GM23338 (cell line): ENCODE measurements around the gene C10orf71.

Experiments
- CTCF ChIP-seq, 2 experiments: fragments of 200-600 bp in 1 of 2; sonication (generic) in 1 of 2; conservative IDR thresholded peaks; 2 replicates each; pipeline versions ENCODE4 v1.5.1 to v1.6.1; 2016 to 2017; ENCODE audit warnings: antibody characterized with exemption in 2 of 2, low read depth in 2 of 2, mild to moderate bottlenecking in 2 of 2, moderate library complexity in 1 of 2
- EZH2phosphoT487 ChIP-seq: fragments of 200-600 bp; sonication (generic); IDR thresholded peaks from one replicate; pipeline ENCODE4 v1.8.1; 2018; ENCODE audit warnings: antibody characterized with exemption; ENCODE audit not compliant: unreplicated experiment
- REST ChIP-seq: IDR thresholded peaks from one replicate; pipeline ENCODE4 v1.6.1; 2018; ENCODE audit warnings: antibody characterized with exemption; ENCODE audit not compliant: unreplicated experiment

DNA sequence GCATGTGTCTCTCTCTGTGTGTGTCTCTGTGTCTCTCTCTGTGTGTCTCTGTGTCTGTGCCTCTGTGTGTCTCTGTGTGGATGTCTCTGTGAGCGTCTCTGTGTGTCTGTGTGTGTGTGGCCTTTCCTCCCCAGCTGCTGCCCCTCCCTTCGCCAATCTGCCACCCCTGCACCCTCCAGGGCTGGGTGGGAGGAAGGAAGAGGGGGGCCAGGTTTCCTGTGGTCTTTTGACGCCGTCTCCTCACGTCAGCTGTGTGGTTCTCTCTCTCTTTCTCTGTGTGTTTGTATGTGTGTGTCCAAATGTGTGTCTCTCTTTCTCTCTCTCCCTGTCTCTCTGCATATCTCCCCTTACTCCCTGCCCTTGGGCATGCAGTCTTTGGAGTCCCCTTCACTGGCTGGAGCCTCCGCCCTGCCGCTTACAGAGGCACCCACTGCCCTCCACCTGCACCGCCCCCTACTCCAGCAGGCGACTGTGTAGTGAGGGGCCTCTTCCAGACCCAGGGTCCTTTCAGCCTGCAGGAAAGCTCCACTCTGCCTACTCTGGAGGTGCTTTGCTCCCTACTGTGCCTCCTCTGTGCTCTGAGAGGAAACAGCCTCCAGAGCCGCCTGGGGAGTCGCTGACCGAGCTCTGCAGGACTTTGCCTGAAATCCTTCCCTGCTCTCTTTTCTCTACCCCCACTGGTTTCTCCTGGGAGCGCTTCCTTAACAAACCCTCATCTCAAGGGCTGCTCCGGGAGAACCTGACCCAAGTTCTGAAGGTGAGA, 44.2 kb upstream of the C10orf71 start:
- no peak for TF ChIP-seq CTCF (conservative IDR thresholded peaks at IDR 0.05; ENCODE audit: low read depth in 2 of 2)
- no peak for TF ChIP-seq REST
- TF ChIP-seq EZH2phosphoT487 = no peak
